ENCODE results near the gene ANTXRL. TPM values are rescaled to one million over a fixed set of nuclear protein-coding genes. Genes with fewer than 3 reads are reported as not detected.
"Not testable (repeated sequence)": the region's sequence is repeated elsewhere in the genome, so short reads cannot be mapped to it uniquely, and the experiment has no call there.

ANTXRL gene
- total RNA-seq, 1 experiment from 2014 or later = not detected

- H3K36me3 ChIP-seq; H3K27ac ChIP-seq; H3K4me1 ChIP-seq (replicated peaks); DNase-seq (ENCODE audit: low read depth in 1 of 2, low spot score in 2 of 2); H3K4me3 ChIP-seq; H3K9me3 ChIP-seq (replicated peaks); H3K27me3 ChIP-seq (replicated peaks): not testable (repeated sequence)
Observed at GRCh38 chr10:46378108-46378507, 91.3 kb downstream of the ANTXRL start.

DNA sequence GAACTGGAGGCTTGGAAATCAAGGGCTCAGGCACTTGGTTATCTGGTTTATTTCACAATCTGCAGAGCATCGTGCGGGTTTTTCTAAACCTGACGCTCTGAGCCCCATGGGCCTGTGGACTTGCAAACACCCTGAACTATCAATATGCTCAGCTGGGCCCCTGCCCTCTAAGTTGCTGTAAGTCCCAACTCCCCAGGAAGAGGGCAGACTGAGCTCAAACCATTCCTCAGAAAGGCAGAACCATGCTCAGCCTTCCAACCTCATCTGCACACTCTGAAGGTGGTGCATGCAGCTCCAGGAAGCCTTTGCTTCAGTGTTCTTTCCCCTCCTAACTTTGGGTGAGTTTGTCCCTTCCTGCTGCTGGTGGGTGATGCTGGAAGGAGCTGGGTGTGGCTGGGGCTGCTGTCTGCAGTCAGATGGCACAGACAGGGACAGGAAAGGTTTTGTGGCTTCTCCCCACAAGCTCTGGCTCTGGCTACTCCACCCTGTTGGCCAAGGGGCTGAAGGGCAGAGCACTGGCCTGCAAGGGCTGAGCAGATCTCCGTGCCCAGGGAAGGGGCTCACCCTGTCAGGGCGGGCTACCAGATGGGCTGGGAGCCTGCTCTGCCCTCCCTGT is 92.5 kb downstream of the ANTXRL start:
- not testable (repeated sequence) for H3K36me3 ChIP-seq; H3K4me1 ChIP-seq (replicated peaks)

More for the DNA sequence above, 92.5 kb downstream of the ANTXRL start:
- H3K27me3 ChIP-seq (replicated peaks); DNase-seq (ENCODE audit: low read depth in 1 of 2, low spot score in 2 of 2); H3K4me3 ChIP-seq; H3K9me3 ChIP-seq (replicated peaks); H3K27ac ChIP-seq: not testable (repeated sequence)

Other genes starting within 250 kb of the ANTXRL start
- gene MSMB, start 240.7 kb upstream of the ANTXRL start, total RNA-seq (2014; rRNA removed; shearing (Covaris generic)) = not detected in 2 replicates
- 0.16 TPM in 1 of 2 replicates, not detected in the other for gene ANXA8L1, start 88.8 kb downstream of the ANTXRL start, total RNA-seq (2014; rRNA removed; shearing (Covaris generic))
- gene NPY4R, start 179.0 kb downstream of the ANTXRL start, total RNA-seq (2014; rRNA removed; shearing (Covaris generic)) = 0.06 and 0.71 TPM in 2 replicates